SKM-1 treated with dmso at 0.1 percent for 144 hours (cell line): ENCODE measurements around the gene ENHO.

Experiments used
- DNase-seq: peaks from one replicate; lab custom pipeline; 2025; ENCODE audit not compliant: unreplicated experiment; lab: John Stamatoyannopoulos, UW

ENHO gene

DNA sequence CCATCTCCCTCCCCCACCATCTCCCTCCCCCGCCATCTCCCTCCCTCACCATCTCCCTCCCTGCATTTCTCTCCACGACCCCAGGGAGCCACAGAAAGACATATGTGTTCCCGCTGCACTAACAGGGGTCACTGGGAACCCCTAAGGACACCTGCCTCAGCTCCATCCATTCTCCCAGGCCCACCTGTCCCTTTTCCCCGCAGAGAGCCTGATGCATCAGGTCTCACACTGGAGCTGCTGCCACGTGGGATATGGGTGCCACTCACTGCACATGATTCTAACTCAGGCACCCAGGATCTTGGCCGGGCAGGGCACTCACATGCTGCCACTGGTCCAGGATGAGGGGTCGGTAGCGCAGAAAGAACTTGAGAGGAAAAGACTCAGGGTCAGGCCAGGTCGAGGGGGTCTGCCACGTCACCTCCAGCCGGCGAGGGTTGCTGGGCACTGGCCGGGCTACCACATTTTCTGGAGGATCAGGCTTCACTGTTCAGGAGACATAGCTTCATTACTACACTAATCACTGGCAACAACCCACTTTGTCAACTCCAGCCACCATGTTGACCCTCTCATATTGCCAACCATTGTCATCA, 33.2 kb upstream of the ENHO start:
- no peak for DNase-seq

DNA sequence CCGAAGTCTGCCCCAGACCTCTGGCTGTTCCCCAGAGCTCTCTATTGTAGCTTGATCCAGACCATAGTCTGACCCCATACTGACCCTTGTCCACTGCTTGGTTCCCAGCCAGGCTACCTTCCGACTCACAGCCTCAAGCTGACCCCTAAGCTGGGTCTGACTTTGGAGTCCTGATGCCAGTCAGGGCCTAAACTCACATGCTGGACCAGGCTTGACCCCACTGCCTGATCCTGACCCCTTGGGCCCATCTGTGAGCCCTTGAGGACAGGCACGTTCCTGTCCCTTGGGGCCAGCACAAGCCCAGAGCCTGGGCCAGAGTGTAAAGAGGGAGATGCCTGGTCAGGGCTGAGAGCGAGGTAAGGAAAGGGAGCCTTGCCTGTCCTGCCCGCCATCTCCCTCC, 32.7 kb upstream of the ENHO start:
- DNase-seq = no peak

DNA sequence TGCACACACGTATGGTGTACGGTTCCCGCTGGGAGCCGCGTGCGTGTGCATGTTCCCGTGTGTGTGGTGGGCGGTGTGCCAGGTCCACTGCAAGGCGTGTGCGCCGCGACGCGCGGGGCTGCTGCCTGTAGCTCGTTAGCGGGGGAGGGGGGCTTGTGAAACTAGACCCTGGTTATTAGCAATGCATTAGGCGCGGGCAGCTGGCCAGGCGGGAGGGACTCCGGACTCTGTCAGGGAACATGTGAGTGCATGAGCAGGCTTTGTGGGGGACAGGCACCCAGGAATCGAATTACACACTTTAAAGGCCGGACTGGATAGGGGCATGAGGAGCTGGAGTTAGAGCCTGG, 32.2 kb upstream of the ENHO start:
- DNase-seq = no peak

- DNase-seq = no peak
Measured at GRCh38 chr9:34554211-34555001, 31.6 kb upstream of the ENHO start.

DNA sequence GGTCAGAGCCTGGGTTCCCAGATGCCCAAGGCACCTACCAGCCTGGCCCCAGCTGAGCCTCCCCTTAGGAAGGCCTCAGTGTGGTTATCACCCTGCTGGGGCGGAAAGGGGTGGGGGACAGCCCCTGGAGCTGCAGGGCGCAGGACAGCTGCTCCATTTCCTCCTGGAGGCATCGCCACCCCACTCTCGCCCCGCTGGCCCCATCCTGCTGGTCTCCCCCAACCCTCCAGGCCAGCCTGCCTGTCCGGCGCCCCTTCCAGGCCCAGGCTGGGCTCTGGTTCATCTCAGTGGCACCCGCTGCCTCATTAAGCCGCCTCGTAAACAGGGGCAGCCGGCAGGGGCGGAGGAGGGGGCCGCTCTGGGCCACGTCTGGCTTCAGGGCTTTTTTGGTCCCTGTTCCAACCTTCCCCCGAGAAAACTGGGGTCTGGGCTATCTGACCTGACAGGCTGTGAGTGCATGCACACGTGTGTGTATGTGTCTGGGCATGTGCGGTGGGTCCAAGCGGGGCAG, 30.8 kb upstream of the ENHO start:
- no peak for DNase-seq

DNA sequence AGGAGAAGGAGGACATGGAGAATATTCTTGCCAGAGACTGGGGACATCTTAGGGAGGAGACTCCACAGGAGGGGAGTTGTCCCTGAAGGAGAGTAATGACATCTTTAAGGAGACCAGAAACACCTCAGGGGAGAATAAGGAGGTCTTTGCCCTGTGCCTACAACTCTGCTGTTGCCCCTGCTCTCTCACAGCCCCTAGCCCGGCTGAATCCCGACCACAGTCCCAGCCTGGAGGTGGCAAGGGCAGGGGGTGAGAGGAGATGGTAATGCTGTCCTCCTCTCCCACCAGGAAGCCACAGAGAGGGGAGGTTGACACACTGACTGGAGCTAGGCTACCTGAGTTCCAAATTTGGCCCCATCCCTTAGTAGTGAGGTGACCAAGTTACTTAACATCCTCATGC, 30.2 kb upstream of the ENHO start:
- DNase-seq = no peak

- no peak for DNase-seq
Measured at GRCh38 chr9:34552606-34552981, 29.8 kb upstream of the ENHO start.

GRCh38 chr9:34551751-34552605, 29.2 kb upstream of the ENHO start:
- DNase-seq = no peak

DNA sequence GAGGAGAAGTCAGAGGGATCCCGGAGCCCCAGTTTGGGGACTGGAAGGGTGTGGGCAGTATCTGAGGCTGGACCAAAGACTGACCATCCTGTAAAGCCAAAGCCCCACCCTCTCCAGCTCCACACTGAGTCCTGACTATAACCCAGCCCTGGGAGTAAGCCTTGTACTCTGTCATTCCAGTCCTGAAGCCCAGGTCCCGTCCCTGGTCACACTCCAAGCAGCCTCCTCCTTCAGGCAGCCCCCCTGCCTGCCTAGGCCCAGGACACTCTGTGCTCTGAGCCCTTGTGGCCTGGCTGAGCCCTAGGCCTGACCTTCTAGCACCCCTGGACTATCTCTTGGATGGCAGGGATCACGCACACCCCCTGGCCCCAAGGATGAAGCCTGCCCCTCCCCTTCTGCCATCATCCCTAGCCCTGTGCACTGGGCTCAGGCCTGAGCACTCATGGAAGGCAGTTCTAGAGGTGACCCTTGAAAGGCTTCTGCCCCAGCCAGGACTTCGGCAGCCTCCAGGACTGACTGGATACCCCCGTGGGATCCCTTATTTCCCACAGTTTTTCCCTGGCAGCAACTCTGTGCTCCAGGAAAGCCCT, 28.0 kb upstream of the ENHO start:
- DNase-seq = no peak

DNA sequence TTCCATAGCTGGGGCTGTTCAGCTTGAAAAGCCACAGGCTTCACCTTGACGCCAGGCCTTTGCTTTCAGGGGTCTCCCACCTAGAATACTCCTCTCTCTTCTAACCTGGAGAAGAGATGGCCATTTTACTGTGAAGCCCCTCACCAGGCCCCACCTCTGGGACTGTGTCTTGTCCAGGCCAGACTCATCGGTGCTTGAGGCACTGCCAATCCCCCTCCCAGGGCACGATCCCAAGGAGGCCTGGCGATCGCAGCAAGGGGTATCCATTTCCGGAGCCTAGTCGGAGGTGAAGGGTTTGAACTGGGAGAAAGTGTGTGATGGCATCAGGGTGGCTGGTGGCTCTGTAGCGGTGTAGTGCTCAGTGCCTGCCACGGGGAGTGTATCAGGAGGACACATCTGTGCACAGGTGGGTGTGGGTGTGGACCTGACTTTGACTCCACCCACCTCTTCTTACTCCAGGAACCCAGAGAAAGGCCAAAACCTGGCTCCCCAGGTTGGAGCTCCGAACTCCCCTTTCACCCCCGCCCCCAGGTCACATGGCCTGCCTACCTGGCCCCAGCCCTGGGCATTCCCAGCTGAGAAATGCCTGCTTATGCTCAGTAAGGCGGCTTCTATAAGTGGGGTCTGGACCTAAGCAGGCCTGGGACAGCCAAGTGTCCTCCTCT, 27.4 kb upstream of the ENHO start:
- DNase-seq = no peak

DNA sequence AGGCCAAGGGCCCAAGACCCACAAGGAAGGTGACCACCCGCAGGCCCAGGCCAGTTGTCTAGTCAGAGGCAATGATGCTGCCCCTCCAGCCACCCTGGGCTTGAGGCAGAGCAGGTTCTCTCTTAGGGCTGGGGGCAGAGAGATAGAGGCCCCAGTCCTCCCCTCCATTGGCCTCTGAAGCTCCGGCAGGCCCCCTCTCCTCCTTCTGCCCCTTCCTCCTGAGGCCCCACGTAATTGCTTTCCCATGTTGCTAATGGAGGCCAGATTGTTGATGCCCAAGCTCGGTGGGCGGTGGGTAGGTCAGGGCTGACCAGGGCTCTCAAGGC, 26.6 kb upstream of the ENHO start:
- DNase-seq = no peak

GRCh38 chr9:34547960-34548611, 25.3 kb upstream of the ENHO start:
- no peak for DNase-seq

GRCh38 chr9:34546834-34547827, 24.3 kb upstream of the ENHO start:
- DNase-seq = peak; percentile 35

DNA sequence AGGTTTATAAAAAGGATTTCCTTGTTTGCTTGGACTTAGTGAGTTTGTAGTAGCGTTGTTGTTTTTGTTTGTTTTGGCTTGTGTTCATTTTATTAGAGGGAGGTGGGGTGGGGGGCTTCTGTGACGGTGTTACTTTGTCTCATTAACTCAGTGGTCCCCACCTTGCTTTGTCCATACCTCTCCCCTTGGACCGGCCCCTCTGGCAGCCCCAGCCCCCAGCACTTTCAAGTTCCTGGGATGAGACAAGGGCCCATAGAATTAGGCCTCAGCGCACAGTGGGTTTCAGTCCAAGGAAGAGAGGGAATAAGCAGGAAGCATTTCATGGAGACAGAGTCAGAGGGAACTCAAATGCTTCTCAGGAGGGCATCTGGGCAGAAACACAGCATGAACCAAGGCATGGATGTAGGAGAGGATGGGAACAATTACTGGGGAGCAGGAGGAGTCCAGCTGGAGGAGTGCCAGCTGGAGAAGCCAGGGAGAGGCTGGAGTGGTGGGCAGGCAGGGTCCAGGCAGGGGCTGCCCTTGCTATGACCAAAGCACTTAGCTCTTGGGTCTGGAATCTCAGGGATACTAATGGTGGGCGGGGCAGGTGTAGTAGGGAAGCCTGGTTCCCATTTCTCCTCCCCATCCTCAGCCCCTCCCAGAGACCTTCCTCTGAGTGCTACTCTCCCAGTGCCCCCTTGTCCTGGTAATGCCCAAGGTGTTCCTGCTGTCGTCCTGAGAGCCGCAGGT, 23.5 kb upstream of the ENHO start:
- DNase-seq = no peak

- DNase-seq = no peak
Measured at GRCh38 chr9:34545497-34545896, 22.7 kb upstream of the ENHO start.

GRCh38 chr9:34544035-34544434, 21.2 kb upstream of the ENHO start:
- DNase-seq = no peak

DNA sequence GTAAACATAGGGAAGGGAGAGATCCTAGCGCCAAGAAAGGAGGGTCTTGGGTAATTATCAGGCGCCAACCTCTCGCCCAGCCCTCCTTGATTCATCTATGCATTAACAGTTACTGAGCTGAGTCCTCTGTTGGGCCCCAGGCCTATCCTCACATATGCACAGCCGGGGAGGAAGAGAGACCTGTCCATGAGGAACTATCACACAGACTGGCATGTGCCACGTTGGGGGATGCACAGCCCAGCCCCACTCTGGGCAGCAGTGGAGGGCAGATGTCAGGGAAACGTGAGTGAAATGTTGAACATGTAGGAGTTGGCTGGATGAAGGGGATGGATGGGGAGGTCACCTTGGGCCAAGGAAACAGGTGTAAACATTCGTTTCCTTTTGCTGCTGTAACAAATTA, 18.8 kb upstream of the ENHO start:
- DNase-seq = no peak

GRCh38 chr9:34540827-34541226, 18.0 kb upstream of the ENHO start:
- DNase-seq = no peak

DNA sequence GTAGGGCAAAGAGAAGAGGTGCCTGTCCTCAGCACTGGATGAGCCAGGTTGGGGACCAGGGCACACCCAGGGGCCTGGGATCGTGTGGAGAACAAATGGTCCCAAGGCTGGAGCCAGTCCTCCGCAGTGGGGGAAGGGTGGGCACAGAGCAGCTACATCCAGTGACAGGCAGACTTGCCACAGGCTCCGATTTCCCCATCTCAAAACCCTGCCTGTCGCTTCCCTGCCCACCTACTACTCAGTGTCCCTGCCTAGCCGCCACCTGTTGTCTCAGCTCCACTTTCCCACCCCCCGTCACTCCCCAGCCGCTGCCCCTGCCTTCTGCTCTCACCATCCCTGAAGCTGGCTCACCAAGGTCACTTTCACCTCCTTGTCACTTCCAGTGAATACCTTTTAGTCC, 13.9 kb upstream of the ENHO start:
- no peak for DNase-seq
